H9 (cell line): ENCODE results near the gene CRYBA2. TPM values are rescaled to one million over a fixed set of nuclear protein-coding genes. Genes with fewer than 3 reads are reported as not detected.

ENCODE experiments used
- DNase-seq: peaks from one replicate; pipeline ENCODE4 v3.0.0-alpha.2; 2017
- H2AFZ ChIP-seq: one replicate; pipeline ENCODE4 v1.6.1; 2013; ENCODE audit warnings: mild to moderate bottlenecking, low read length, control low read depth, moderate library complexity
- H2AK5ac ChIP-seq: 2 replicates; pipeline ENCODE4 v1.6.1; 2013; ENCODE audit warnings: low read length, control low read depth, mixed read lengths; ENCODE audit not compliant: insufficient read length
- H2BK120ac ChIP-seq: one replicate; pipeline ENCODE4 v1.6.1; 2013; ENCODE audit warnings: low read depth, mild to moderate bottlenecking, low read length, control low read depth, inconsistent platforms; ENCODE audit not compliant: poor library complexity, severe bottlenecking
- H2BK12ac ChIP-seq: 2 replicates; pipeline ENCODE4 v1.6.1; 2013; ENCODE audit warnings: low read length, control low read depth, mixed read lengths, low read depth; ENCODE audit not compliant: insufficient read length
- H2BK15ac ChIP-seq: 2 replicates; pipeline ENCODE4 v1.6.1; 2013; ENCODE audit warnings: low read depth, low read length, control low read depth
- H2BK20ac ChIP-seq: one replicate; pipeline ENCODE4 v1.6.1; 2013; ENCODE audit warnings: low read depth, mild to moderate bottlenecking, low read length, control low read depth, inconsistent platforms; ENCODE audit not compliant: poor library complexity, severe bottlenecking
- H2BK5ac ChIP-seq: 2 replicates; pipeline ENCODE4 v1.6.1; 2013; ENCODE audit warnings: low read length, control low read depth, mixed read lengths; ENCODE audit not compliant: insufficient read length
- H3K14ac ChIP-seq: 2 replicates; pipeline ENCODE4 v1.6.1; 2013; ENCODE audit warnings: low read length, control low read depth; ENCODE audit not compliant: insufficient read depth
- H3K18ac ChIP-seq: 2 replicates; pipeline ENCODE4 v1.6.1; 2013; ENCODE audit warnings: low read depth, mild to moderate bottlenecking, mixed read lengths, low read length, control low read depth; ENCODE audit not compliant: insufficient read length
- H3K23ac ChIP-seq: 2 replicates; pipeline ENCODE4 v1.6.1; 2013; ENCODE audit warnings: low read length, control low read depth, mixed read lengths, low read depth; ENCODE audit not compliant: insufficient read length
- H3K23me2 ChIP-seq: 2 replicates; pipeline ENCODE4 v1.6.1; 2013; ENCODE audit warnings: low read depth, mild to moderate bottlenecking, mixed read lengths, low read length, control low read depth; ENCODE audit not compliant: insufficient read length, poor library complexity, severe bottlenecking
- H3K27ac ChIP-seq: 2 replicates; pipeline ENCODE4 v1.5.1; 2013; ENCODE audit warnings: low read length, control low read depth, mixed read lengths, low read depth; ENCODE audit not compliant: insufficient read length
- H3K27me3 ChIP-seq: 2 replicates; pipeline ENCODE4 v1.6.1; 2013; ENCODE audit warnings: low read length, control low read depth, inconsistent platforms; ENCODE audit not compliant: insufficient read depth
- H3K4ac ChIP-seq: 2 replicates; pipeline ENCODE4 v1.6.1; 2013; ENCODE audit warnings: low read depth, mild to moderate bottlenecking, control low read depth, inconsistent platforms, low read length, moderate library complexity
- H3K4me1 ChIP-seq: 2 replicates; pipeline ENCODE4 v1.6.1; 2013; ENCODE audit warnings: low read length, control low read depth, inconsistent platforms; ENCODE audit not compliant: insufficient read depth
- H3K4me2 ChIP-seq: 2 replicates; pipeline ENCODE4 v1.6.1; 2013; ENCODE audit warnings: low read length, control low read depth, mixed read lengths; ENCODE audit not compliant: insufficient read length, insufficient read depth
- H3K56ac ChIP-seq: 2 replicates; pipeline ENCODE4 v1.6.1; 2013; ENCODE audit warnings: low read depth, mild to moderate bottlenecking, mixed read lengths, low read length, control low read depth; ENCODE audit not compliant: insufficient read length
- H3K79me1 ChIP-seq: 2 replicates; pipeline ENCODE4 v1.6.1; 2013; ENCODE audit warnings: low read depth, mild to moderate bottlenecking, moderate library complexity, low read length, control low read depth, inconsistent platforms; ENCODE audit not compliant: insufficient read depth, poor library complexity, severe bottlenecking
- H3K79me2 ChIP-seq: 2 replicates; pipeline ENCODE4 v1.6.1; 2013; ENCODE audit warnings: low read length, control low read depth, inconsistent platforms; ENCODE audit not compliant: insufficient read depth
- H3K9ac ChIP-seq: 2 replicates; pipeline ENCODE4 v1.6.1; 2013; ENCODE audit warnings: low read length, control low read depth, mixed read lengths; ENCODE audit not compliant: insufficient read length; ENCODE audit errors: extremely low read depth
- H3K9me3 ChIP-seq: one replicate; pipeline ENCODE4 v1.6.1; 2013; ENCODE audit warnings: low read depth, low read length, inconsistent platforms; ENCODE audit not compliant: control insufficient read depth
- H3T11ph ChIP-seq: one replicate; pipeline ENCODE4 v1.6.1; 2013; ENCODE audit warnings: mild to moderate bottlenecking, low read length, control low read depth, inconsistent platforms
- H4K20me1 ChIP-seq: one replicate; pipeline ENCODE4 v1.6.1; 2013; ENCODE audit not compliant: control insufficient read depth, insufficient read length, insufficient read depth
- H4K5ac ChIP-seq: 2 replicates; pipeline ENCODE4 v1.6.1; 2013; ENCODE audit warnings: low read depth, mild to moderate bottlenecking, mixed read lengths, low read length, control low read depth; ENCODE audit not compliant: insufficient read length
- H4K8ac ChIP-seq: replicated peaks from 2 replicates; pipeline ENCODE4 v1.6.1; 2013; ENCODE audit warnings: low read length, control low read depth, mixed read lengths, low read depth; ENCODE audit not compliant: insufficient read length
- H4K91ac ChIP-seq: 2 replicates; pipeline ENCODE4 v1.6.1; 2013; ENCODE audit warnings: low read depth, mild to moderate bottlenecking, moderate library complexity, mixed read lengths, low read length, control low read depth; ENCODE audit not compliant: insufficient read length
- H3K27ac Mint-ChIP-seq, 3 experiments: 2 replicates in 2 of 3; 3 replicates in 1 of 3; pipeline ENCODE4 v1.8.0; 2020 to 2021; ENCODE audit warnings: mixed read lengths in 3 of 3, mild to moderate bottlenecking in 1 of 3, moderate library complexity in 1 of 3
- H3K27me3 Mint-ChIP-seq: 2 replicates; pipeline ENCODE4 v1.8.0; 2021; ENCODE audit warnings: low read depth, mild to moderate bottlenecking, moderate library complexity, mixed read lengths
- H3K36me3 Mint-ChIP-seq, 3 experiments: 2 replicates in 2 of 3; 3 replicates in 1 of 3; pipeline ENCODE4 v1.8.0; 2020 to 2021; ENCODE audit warnings: low read depth in 3 of 3, mixed read lengths in 3 of 3; ENCODE audit not compliant: insufficient read depth in 1 of 3
- H3K4me1 Mint-ChIP-seq, 2 experiments: 2 replicates each; pipeline ENCODE4 v1.8.0; 2020; ENCODE audit warnings: mixed read lengths in 2 of 2
- H3K4me3 Mint-ChIP-seq, 2 experiments: 2 replicates in 1 of 2; 3 replicates in 1 of 2; pipeline ENCODE4 v1.8.0; 2020 to 2021; ENCODE audit warnings: mild to moderate bottlenecking in 2 of 2, mixed read lengths in 2 of 2, moderate library complexity in 1 of 2
- H3K9me3 Mint-ChIP-seq, 2 experiments: 2 replicates in 1 of 2; 3 replicates in 1 of 2; pipeline ENCODE4 v1.8.0; 2020; ENCODE audit warnings: mild to moderate bottlenecking in 2 of 2, mixed read lengths in 2 of 2, moderate library complexity in 1 of 2
- CTCF ChIP-seq: fragments of 200-600 bp; sonication (generic); conservative IDR thresholded peaks from 3 replicates; pipeline ENCODE4 v1.8.0; 2021; ENCODE audit warnings: antibody characterized with exemption, mild to moderate bottlenecking
- WGBS: extraction: QIAGEN DNeasy Blood & Tissue Kit; methylation state at CpG from one replicate; pipeline ENCODE4 v1.1.7; 2013; ENCODE audit warnings: missing lambda C conversion rate, low lambda C conversion rate, mixed read lengths; ENCODE audit not compliant: insufficient read length; ENCODE audit errors: extremely low coverage; 5-methylcytosine and 5-hydroxymethylcytosine counted together
- total RNA-seq: library from RNA; stranded (reverse); gene quantifications from 2 replicates; pipeline ENCODE4 v1.2.1, GENCODE V29; 2021

The CRYBA2 gene
- total RNA-seq, 1 experiment from 2014 or later, result not detected

- Histone ChIP-seq H3K18ac (no peak overlapping the region), H3K56ac (no peak overlapping the region), H3K9me3 (no peaks in the 10 kb centered on the region), H3K9ac (no peak overlapping the region), H3T11ph (no peak overlapping the region), H2BK12ac (no peak overlapping the region), H2BK5ac (no peak overlapping the region), H2BK20ac (no peak overlapping the region), H3K4me2 (no peak overlapping the region), H4K91ac (no peak overlapping the region), H4K20me1 (no peaks in the 10 kb centered on the region), H3K27me3 (peaks cover 88% of the 10 kb centered on the region), H4K5ac (no peak overlapping the region), H3K79me2 (no peaks in the 10 kb centered on the region), H2BK120ac (no peak overlapping the region), H3K23me2 (peaks cover 10% of the 10 kb centered on the region), H3K79me1 (no peaks in the 10 kb centered on the region), H3K4ac (no peak overlapping the region), H2AFZ (no peak overlapping the region), H2BK15ac (no peak overlapping the region), H3K14ac (no peak overlapping the region), H4K8ac (no peak overlapping the region), H3K27ac (no peak overlapping the region), H2AK5ac (no peak overlapping the region), H3K23ac (no peak overlapping the region), H3K4me1 (peaks cover 9% of the 10 kb centered on the region; the same call in 1 of the 2 replicates)
- Mint-ChIP-seq H3K36me3 (no peaks in the 10 kb centered on the region; a peak in 1 of 7 replicates), H3K4me1 (peaks cover 35 to 48% of the 10 kb centered on the region in 2 experiments), H3K9me3 (peaks cover 0 to 10% of the 10 kb centered on the region in 2 experiments; a peak in 3 of 5 replicates), H3K27me3 (peaks cover 99% of the 10 kb centered on the region), H3K27ac (no peak overlapping the region), H3K4me3 (no peak overlapping the region)
- no peak for TF ChIP-seq CTCF
- DNase-seq, result no peak
- WGBS, result no CpG with 5 or more reads among the region's 12 CpGs
Observed at GRCh38 chr2:218998414-218999002, 5.3 kb upstream of the CRYBA2 start.
